Spleen (tissue), 7 donors: ENCODE measurements around the gene MBL2.

Experiments used
- CTCF ChIP-seq, 11 experiments: fragments of 200-600 bp in 7 of 11; fragments of 450-650 bp in 4 of 11; sonication (generic) in 4 of 11; IDR thresholded peaks in 8 of 11; conservative IDR thresholded peaks in 3 of 11; 1 replicate in 7 of 11; 2 replicates in 4 of 11; pipeline versions ENCODE4 v1.4.0 to v1.8.0; 2016 to 2021; ENCODE audit warnings: antibody characterized with exemption in 11 of 11, inconsistent platforms in 4 of 11, mild to moderate bottlenecking in 1 of 11
- POLR2A ChIP-seq, 3 donors: fragments of 450-650 bp; IDR thresholded peaks; one replicate each; pipeline ENCODE4 v1.5.1; 2017; ENCODE audit warnings: antibody characterized with exemption in 3 of 3, mild to moderate bottlenecking in 1 of 3
- POLR2AphosphoS5 ChIP-seq, 3 donors: sonication (generic); formaldehyde crosslinking; IDR thresholded peaks; one replicate each; pipeline ENCODE4 v1.5.1; 2017; ENCODE audit warnings: antibody characterized with exemption in 3 of 3
- donor health status: DM: no; HTN: no; CAD: no; lungs with moderate emphysema.
- donor health status: DM: no; HTN: no; CAD: no.
- donor health status: DM: no; HTN: no; CAD: no.

GRCh38 chr10:52762088-52762487, 10.5 kb downstream of the MBL2 start:
- TF ChIP-seq POLR2AphosphoS5 (IDR thresholded peaks at IDR 0.05) (no peak), CTCF (IDR thresholded peaks at IDR 0.05 in 8 of 11, conservative IDR thresholded peaks at IDR 0.05 in 3 of 11) (no peak), POLR2A (IDR thresholded peaks at IDR 0.05) (no peak)
